Spinal cord (tissue), 10 donors: ENCODE data around the gene IFIT5. TPM values are rescaled to one million over a fixed set of nuclear protein-coding genes. Genes with fewer than 3 reads are reported as not detected.

Experiments used
- DNase-seq, 6 donors: peaks; one replicate each; pipeline versions ENCODE4 v3.0.0 to v3.0.0-alpha.2; 2013 to 2015; ENCODE audit warnings: low spot score in 6 of 6, low read depth in 4 of 6
- H3K27ac ChIP-seq: one replicate; pipeline ENCODE4 v1.5.1; 2013; ENCODE audit warnings: low read depth, low read length, control low read depth
- H3K27me3 ChIP-seq: one replicate; pipeline ENCODE4 v1.6.1; 2013; ENCODE audit warnings: low read length; ENCODE audit not compliant: control insufficient read depth, insufficient read depth
- H3K36me3 ChIP-seq: one replicate; pipeline ENCODE4 v1.6.1; 2013; ENCODE audit warnings: low read length; ENCODE audit not compliant: control insufficient read depth, insufficient read depth
- H3K4me1 ChIP-seq: one replicate; pipeline ENCODE4 v1.6.1; 2013; ENCODE audit warnings: low read length; ENCODE audit not compliant: control insufficient read depth, insufficient read depth
- H3K4me3 ChIP-seq: one replicate; pipeline ENCODE4 v1.5.1; 2013; ENCODE audit warnings: low read depth, low read length, control low read depth
- H3K9me3 ChIP-seq: one replicate; pipeline ENCODE4 v1.6.1; 2013; ENCODE audit warnings: low read length; ENCODE audit not compliant: control insufficient read depth, insufficient read depth
- WGBS: methylation state at CpG from one replicate; pipeline ENCODE4 v1.1.5; 2013; ENCODE audit warnings: missing lambda C conversion rate; ENCODE audit not compliant: insufficient coverage; 5-methylcytosine and 5-hydroxymethylcytosine counted together
- polyA plus RNA-seq, 2 donors: library from polyadenylated mRNA; unstranded; fragments of 120-200 nt; gene quantifications; one replicate each; pipeline ENCODE4 v1.2.1, GENCODE V29; 2013; ENCODE audit not compliant: insufficient read length in 2 of 2
- total RNA-seq, 2 donors: library from RNA; depleted of rRNA in 1 of 2; stranded (reverse); fragments of 120-200 nt in 1 of 2; fragments of >200 nt in 1 of 2; gene quantifications; one replicate each; pipeline versions ENCODE4 v1.2.3 to v1.2.4, GENCODE V29; 2013 to 2014
- donor health status: healthy.

IFIT5 gene
- total and polyA plus RNA-seq, 4 donors, result 19.3 to 44.8 (median 29.9) TPM

GRCh38 chr10:89452193-89452592 is 37.8 kb downstream of the IFIT5 start:
- Histone ChIP-seq H3K4me1 (no peaks in the 10 kb centered on the region), H3K27ac (no peak overlapping the region), H3K27me3 (no peaks in the 10 kb centered on the region), H3K4me3 (no peak overlapping the region), H3K36me3 (no peaks in the 10 kb centered on the region), H3K9me3 (peaks cover 2% of the 10 kb centered on the region)
- DNase-seq, result no peak
- WGBS, result no CpG with 5 or more reads among the region's 1 CpG

GRCh38 chr10:89454561-89455347 is 40.4 kb downstream of the IFIT5 start:
- Histone ChIP-seq H3K4me1 (no peaks in the 10 kb centered on the region), H3K36me3 (no peaks in the 10 kb centered on the region), H3K27ac (no peak overlapping the region), H3K27me3 (no peaks in the 10 kb centered on the region), H3K4me3 (no peak overlapping the region), H3K9me3 (no peaks in the 10 kb centered on the region)
- 92% methylated on average over 1 of the region's 1 CpG for WGBS
- DNase-seq, result no peak

- Histone ChIP-seq H3K36me3 (no peaks in the 10 kb centered on the region), H3K27ac (no peak overlapping the region), H3K27me3 (no peaks in the 10 kb centered on the region), H3K4me1 (no peaks in the 10 kb centered on the region), H3K4me3 (no peak overlapping the region), H3K9me3 (no peaks in the 10 kb centered on the region)
- WGBS, result 100% methylated on average over 1 of the region's 3 CpGs
- DNase-seq, result no peak
These were observed 43.9 kb downstream of the IFIT5 start for GRCh38 chr10:89458291-89458690.

GRCh38 chr10:89458784-89459183 is 44.4 kb downstream of the IFIT5 start:
- H3K27ac ChIP-seq, result no peak overlapping the region
- no peak for DNase-seq
- H3K4me1 ChIP-seq, result no peaks in the 10 kb centered on the region
- H3K4me3 ChIP-seq, result no peak overlapping the region
- no CpG with 5 or more reads among the region's 1 CpG for WGBS
- no peaks in the 10 kb centered on the region for H3K36me3 ChIP-seq
- no peaks in the 10 kb centered on the region for H3K27me3 ChIP-seq
- H3K9me3 ChIP-seq, result no peaks in the 10 kb centered on the region

- no peak for DNase-seq
- H3K27me3 ChIP-seq, result no peaks in the 10 kb centered on the region
- H3K4me3 ChIP-seq, result no peak overlapping the region
- no peaks in the 10 kb centered on the region for H3K36me3 ChIP-seq
- 89% methylated on average over 4 of the region's 6 CpGs for WGBS
- no peaks in the 10 kb centered on the region for H3K4me1 ChIP-seq
- no peaks in the 10 kb centered on the region for H3K9me3 ChIP-seq
- no peak overlapping the region for H3K27ac ChIP-seq
These were observed 49.6 kb downstream of the IFIT5 start for GRCh38 chr10:89463846-89464537.

- WGBS, result no CpG with 5 or more reads among the region's 2 CpGs
- H3K27me3 ChIP-seq, result no peaks in the 10 kb centered on the region
- DNase-seq, result no peak
- no peak overlapping the region for H3K4me3 ChIP-seq
- H3K27ac ChIP-seq, result no peak overlapping the region
- H3K36me3 ChIP-seq, result no peaks in the 10 kb centered on the region
- no peaks in the 10 kb centered on the region for H3K4me1 ChIP-seq
- H3K9me3 ChIP-seq, result no peaks in the 10 kb centered on the region
These were observed 50.8 kb downstream of the IFIT5 start for GRCh38 chr10:89465196-89465595.

- DNase-seq, result peak in 1 of 6 donors; percentile 39
- no CpG with 5 or more reads among the region's 3 CpGs for WGBS
- no peaks in the 10 kb centered on the region for H3K4me1 ChIP-seq
These were observed 52.2 kb downstream of the IFIT5 start for GRCh38 chr10:89466599-89467035.

GRCh38 chr10:89468191-89468965 is 54.0 kb downstream of the IFIT5 start:
- Histone ChIP-seq H3K27me3 (no peaks in the 10 kb centered on the region), H3K9me3 (no peaks in the 10 kb centered on the region), H3K36me3 (no peaks in the 10 kb centered on the region), H3K27ac (no peak overlapping the region), H3K4me1 (peaks cover 2% of the 10 kb centered on the region), H3K4me3 (no peak overlapping the region)
- no CpG with 5 or more reads among the region's 9 CpGs for WGBS
- DNase-seq, result peak in 1 of 6 donors; percentile 26

More at GRCh38 chr10:89466599-89467035, 52.2 kb downstream of the IFIT5 start:
- H3K27ac ChIP-seq, result no peak overlapping the region
- H3K4me3 ChIP-seq, result no peak overlapping the region
- no peaks in the 10 kb centered on the region for H3K9me3 ChIP-seq
- H3K27me3 ChIP-seq, result no peaks in the 10 kb centered on the region
- H3K36me3 ChIP-seq, result no peaks in the 10 kb centered on the region

GRCh38 chr10:89469517-89469916 is 55.1 kb downstream of the IFIT5 start:
- peaks cover 5% of the 10 kb centered on the region for H3K4me1 ChIP-seq
- H3K9me3 ChIP-seq, result no peaks in the 10 kb centered on the region
- no peak overlapping the region for H3K27ac ChIP-seq

More at GRCh38 chr10:89469517-89469916, 55.1 kb downstream of the IFIT5 start:
- no peaks in the 10 kb centered on the region for H3K36me3 ChIP-seq
- no peak for DNase-seq
- no peak overlapping the region for H3K4me3 ChIP-seq
- H3K27me3 ChIP-seq, result no peaks in the 10 kb centered on the region
